ENCODE results near the gene MON1A.

The MON1A gene

GRCh38 chr3:49865198-49865784 is 64.3 kb downstream of the MON1A start:
- no peak for TF ChIP-seq CTCF (IDR thresholded peaks at IDR 0.05; ENCODE audit: borderline replicate concordance, insufficient read depth, low read depth, low read length)
- H3K4me3 ChIP-seq (ENCODE audit: low read depth, low read length), result no peak overlapping the region

- TF ChIP-seq CTCF (IDR thresholded peaks at IDR 0.05; ENCODE audit: borderline replicate concordance, insufficient read depth, low read depth, low read length), result no peak
- H3K4me3 ChIP-seq (ENCODE audit: low read depth, low read length), result no peak overlapping the region
Observed at GRCh38 chr3:49864505-49864904, 65.1 kb downstream of the MON1A start.

GRCh38 chr3:49859576-49860305 is 69.9 kb downstream of the MON1A start:
- no peak for TF ChIP-seq CTCF (IDR thresholded peaks at IDR 0.05; ENCODE audit: borderline replicate concordance, insufficient read depth, low read depth, low read length)

More at GRCh38 chr3:49859576-49860305, 69.9 kb downstream of the MON1A start:
- no peak overlapping the region for H3K4me3 ChIP-seq (ENCODE audit: low read depth, low read length)

Measured in GM12875 (cell line).